BJ (cell line): ENCODE results near the gene GABARAP. TPM values are rescaled to one million over a fixed set of nuclear protein-coding genes. Genes with fewer than 3 reads are reported as not detected.

Source experiments
- CTCF ChIA-PET: fragments of 350-600 bp; formaldehyde crosslinking; extraction: SDS; loops from one replicate; lab custom pipeline; 2021; ENCODE audit warnings: antibody characterized with exemption, inconsistent platforms; lab: Yijun Ruan, JAX
- POLR2A ChIA-PET: fragments of 300-600 bp; sonication (Branson Sonifier 250); formaldehyde crosslinking; extraction: SDS; loops from one replicate; lab custom pipeline; 2021; ENCODE audit warnings: antibody characterized with exemption; lab: Charles Lee
- DNase-seq: peaks from one replicate; pipeline ENCODE4 v3.0.0-alpha.2; 2011; ENCODE audit warnings: low read depth
- H3K27me3 ChIP-seq: 2 replicates; pipeline ENCODE4 v1.6.0; 2011; ENCODE audit warnings: low read length; ENCODE audit not compliant: control insufficient read depth, insufficient read depth
- H3K36me3 ChIP-seq: 2 replicates; pipeline ENCODE4 v1.5.1; 2011; ENCODE audit warnings: low read length; ENCODE audit not compliant: control insufficient read depth, insufficient read depth
- H3K4me3 ChIP-seq: 2 replicates; pipeline ENCODE4 v1.5.1; 2011; ENCODE audit warnings: low read depth, mild to moderate bottlenecking, control low read depth, low read length
- CTCF ChIP-seq: IDR thresholded peaks from 2 replicates; pipeline ENCODE4 v1.5.1; 2011; ENCODE audit warnings: low read depth, mild to moderate bottlenecking, control low read depth, inconsistent platforms, low read length, moderate library complexity; ENCODE audit not compliant: insufficient read depth
- polyA plus RNA-seq: library from polyadenylated mRNA; depleted of rRNA; stranded (reverse); fragments of >200 nt; gene quantifications from 2 replicates; pipeline ENCODE4 v1.2.3, GENCODE V29; 2011

Gene GABARAP
- polyA plus RNA-seq, 1 experiment, result 762 TPM

- POLR2A ChIA-PET, result no interaction called here
- no peak for DNase-seq
- H3K27me3 ChIP-seq, result no peaks in the 10 kb centered on the region
- no peak overlapping the region for H3K4me3 ChIP-seq
- peaks cover 45% of the 10 kb centered on the region for H3K36me3 ChIP-seq
- no peak for TF ChIP-seq CTCF
- CTCF ChIA-PET, result interaction anchor here (2.2 kb wide), 1 partner anchor 179 kb away, joined by 5 read pairs; no protein-coding TSS in a partner anchor
Observed at GRCh38 chr17:7224110-7224509, 18.1 kb downstream of the GABARAP start.

- no peak for TF ChIP-seq CTCF
- ChIA-PET POLR2A (no interaction called here), CTCF (interaction anchor here (2.2 kb wide), 1 partner anchor 178 kb away, joined by 5 read pairs; no protein-coding TSS in a partner anchor)
- no peak overlapping the region for H3K4me3 ChIP-seq
- no peaks in the 10 kb centered on the region for H3K27me3 ChIP-seq
- DNase-seq, result no peak
- peaks cover 41% of the 10 kb centered on the region for H3K36me3 ChIP-seq
Observed at GRCh38 chr17:7223375-7223774, 18.9 kb downstream of the GABARAP start.

- Histone ChIP-seq H3K36me3 (peaks cover 39% of the 10 kb centered on the region), H3K27me3 (no peaks in the 10 kb centered on the region), H3K4me3 (no peak overlapping the region)
- ChIA-PET POLR2A (no interaction called here), CTCF (interaction anchor here (2.2 kb wide), 1 partner anchor 177 kb away, joined by 5 read pairs; no protein-coding TSS in a partner anchor)
- no peak for DNase-seq
- TF ChIP-seq CTCF, result no peak
Observed at GRCh38 chr17:7222972-7223292, 19.3 kb downstream of the GABARAP start.

GRCh38 chr17:7222093-7222971 lies 19.9 kb downstream of the GABARAP start:
- peaks cover 36% of the 10 kb centered on the region for H3K36me3 ChIP-seq
- no peaks in the 10 kb centered on the region for H3K27me3 ChIP-seq
- CTCF ChIA-PET, result interaction anchor here (1.0 to 3.6 kb wide), 4 partner anchors 10 to 177 kb away, joined by 3 to 50 read pairs (median 6); no protein-coding TSS in a partner anchor
- POLR2A ChIA-PET, result interaction anchor here (0.6 to 0.7 kb wide), 2 partner anchors 10 to 16 kb away, joined by 3 to 4 read pairs; no protein-coding TSS in a partner anchor
- DNase-seq, result no peak
- H3K4me3 ChIP-seq, result no peak overlapping the region
- no peak for TF ChIP-seq CTCF
